A549 treated with AZD2906 at 1 μM for 4 hours (cell line): Measurements from ENCODE around the gene POLR2M. TPM values are rescaled to one million over a fixed set of nuclear protein-coding genes. Genes with fewer than 3 reads are reported as not detected.

Experiments used
- total RNA-seq: library from RNA; stranded (reverse); fragments of 200-300 nt; extraction: Qiagen RNA extraction; gene quantifications from 5 replicates; pipeline ENCODE4 v1.2.3, GENCODE V29; 2022

The POLR2M gene
- total RNA-seq: 48.7 to 96.9 TPM (median 57.3 TPM) in 5 replicates

GRCh38 chr15:57706405-57707209 lies at the start of gene POLR2M:
TSS of gene POLR2M (plus strand) at chr15:57706714. CDS start at chr15:57706843, 129 bp downstream.

Other genes with a start within 250 kb of the POLR2M start
- 1.3 to 1.5 TPM (median 1.4 TPM) in 5 replicates for gene MYZAP, start 114.8 kb upstream of the POLR2M start, total RNA-seq